Measurements from ENCODE around the gene BCLAF1. TPM values are rescaled to one million over a fixed set of nuclear protein-coding genes. Genes with fewer than 3 reads are reported as not detected.

Gene BCLAF1
- polyA plus RNA-seq (2013, experiment 1 of 2; ENCODE audit: insufficient read length), result 91.8 TPM
- 68.9 TPM for polyA plus RNA-seq (2013, experiment 2 of 2; ENCODE audit: insufficient read length)

- DNase-seq, result peak; percentile 98
These were observed at the start of gene BCLAF1 for GRCh38 chr6:136289579-136290409. BCLAF1 (minus strand) TSS chr6:136289846; CDS start chr6:136279866, 9,980 bp downstream.

- no peak for DNase-seq
These were observed 48.8 kb upstream of the BCLAF1 start for GRCh38 chr6:136338486-136338885.

GRCh38 chr6:136337606-136338005, 48.0 kb upstream of the BCLAF1 start:
- DNase-seq, result no peak

- no peak for DNase-seq
These were observed 47.5 kb upstream of the BCLAF1 start for GRCh38 chr6:136337121-136337520.

GRCh38 chr6:136335736-136336363, 46.2 kb upstream of the BCLAF1 start:
- no peak for DNase-seq

GRCh38 chr6:136334853-136335252, 45.2 kb upstream of the BCLAF1 start:
- no peak for DNase-seq

- DNase-seq, result no peak
These were observed 44.8 kb upstream of the BCLAF1 start for GRCh38 chr6:136334465-136334846.

GRCh38 chr6:136333824-136334464, 44.3 kb upstream of the BCLAF1 start:
- DNase-seq, result no peak

GRCh38 chr6:136331461-136331860, 41.8 kb upstream of the BCLAF1 start:
- DNase-seq, result no peak

- no peak for DNase-seq
These were observed 41.0 kb upstream of the BCLAF1 start for GRCh38 chr6:136330634-136331033.

GRCh38 chr6:136326038-136326553, 36.5 kb upstream of the BCLAF1 start:
- DNase-seq, result peak; percentile 15

GRCh38 chr6:136324686-136325380, 35.2 kb upstream of the BCLAF1 start:
- peak; percentile 27 for DNase-seq

- no peak for DNase-seq
These were observed 33.9 kb upstream of the BCLAF1 start for GRCh38 chr6:136323431-136324112.

GRCh38 chr6:136319732-136320131, 30.1 kb upstream of the BCLAF1 start:
- DNase-seq, result no peak

- no peak for DNase-seq
These were observed 29.0 kb upstream of the BCLAF1 start for GRCh38 chr6:136318676-136319075.

GRCh38 chr6:136317971-136318370, 28.3 kb upstream of the BCLAF1 start:
- DNase-seq, result no peak

GRCh38 chr6:136317021-136317694, 27.5 kb upstream of the BCLAF1 start:
- peak; percentile 56 for DNase-seq

- no peak for DNase-seq
These were observed 25.9 kb upstream of the BCLAF1 start for GRCh38 chr6:136315594-136315993.

- no peak for DNase-seq
These were observed 23.3 kb upstream of the BCLAF1 start for GRCh38 chr6:136312975-136313374.

GRCh38 chr6:136309729-136310311, 20.2 kb upstream of the BCLAF1 start:
- DNase-seq, result no peak

- no peak for DNase-seq
These were observed 19.5 kb upstream of the BCLAF1 start for GRCh38 chr6:136309171-136309570.
